SK-N-SH treated with all-trans-retinoic acid at 6 μM for 48 hours (cell line): ENCODE results near the gene IGF1R.
"Not testable (repeated sequence)": the region's sequence is repeated elsewhere in the genome, so short reads cannot be mapped to it uniquely, and the experiment has no call there.

Experiments
- ATAC-seq: fragments of 200-7000 bp; cut with Tn5 transposase; 3 replicates; pipeline ENCODE4 v1.9.1; 2020; ENCODE audit warnings: mild to moderate bottlenecking, moderate library complexity
- BACH2 ChIP-seq: fragments of 250-450 bp; sonication (Bioruptor Pico); IDR thresholded peaks from 2 replicates; pipeline ENCODE4 v1.9.0; 2021; ENCODE audit warnings: mild to moderate bottlenecking, borderline replicate concordance
- CREB5 ChIP-seq: fragments of 250-450 bp; sonication (Bioruptor Pico); IDR thresholded peaks from 2 replicates; pipeline ENCODE4 v1.5.1; 2020; ENCODE audit warnings: low read depth, mild to moderate bottlenecking, moderate library complexity
- CSRNP3 ChIP-seq: fragments of 250-450 bp; sonication (Bioruptor Pico); IDR thresholded peaks from 2 replicates; pipeline ENCODE4 v1.5.1; 2021; ENCODE audit warnings: mild to moderate bottlenecking, moderate library complexity
- ESRRG ChIP-seq: fragments of 250-450 bp; sonication (Bioruptor Pico); IDR thresholded peaks from 2 replicates; pipeline ENCODE4 v1.6.1; 2021; ENCODE audit warnings: mild to moderate bottlenecking
- GLIS3 ChIP-seq: fragments of 250-450 bp; sonication (Bioruptor Pico); IDR thresholded peaks from 2 replicates; pipeline ENCODE4 v1.5.0; 2020; ENCODE audit warnings: mild to moderate bottlenecking, moderate library complexity
- OSR1 ChIP-seq: fragments of 250-450 bp; sonication (Bioruptor Pico); IDR thresholded peaks from 2 replicates; pipeline ENCODE4 v1.8.0; 2022; ENCODE audit warnings: moderate library complexity, mild to moderate bottlenecking, inconsistent platforms
- PATZ1 ChIP-seq: fragments of 250-450 bp; sonication (Bioruptor Pico); IDR thresholded peaks from 2 replicates; pipeline ENCODE4 v1.8.0; 2020; ENCODE audit warnings: mild to moderate bottlenecking, moderate library complexity, borderline replicate concordance
- POU6F1 ChIP-seq: fragments of 250-450 bp; sonication (Bioruptor Pico); IDR thresholded peaks from 2 replicates; pipeline ENCODE4 v1.8.0; 2021; ENCODE audit warnings: low read depth, mild to moderate bottlenecking, moderate library complexity, borderline replicate concordance
- RARB ChIP-seq: fragments of 250-450 bp; sonication (Bioruptor Pico); IDR thresholded peaks from 2 replicates; pipeline ENCODE4 v1.8.0; 2021; ENCODE audit warnings: mild to moderate bottlenecking, moderate library complexity
- SNAI2 ChIP-seq: fragments of 250-450 bp; sonication (Bioruptor Pico); IDR thresholded peaks from 2 replicates; pipeline ENCODE4 v1.5.0; 2020; ENCODE audit warnings: mild to moderate bottlenecking, moderate library complexity
- TOX ChIP-seq: fragments of 250-450 bp; sonication (Bioruptor Pico); IDR thresholded peaks from 2 replicates; pipeline ENCODE4 v1.8.0; 2021; ENCODE audit warnings: mild to moderate bottlenecking, moderate library complexity, borderline replicate concordance
- TSHZ2 ChIP-seq: fragments of 250-450 bp; sonication (Bioruptor Pico); IDR thresholded peaks from 2 replicates; pipeline ENCODE4 v1.5.0; 2020; ENCODE audit warnings: mild to moderate bottlenecking, moderate library complexity
- ZC3H10 ChIP-seq: fragments of 250-450 bp; sonication (Bioruptor Pico); IDR thresholded peaks from 2 replicates; pipeline ENCODE4 v1.5.1; 2021; ENCODE audit warnings: mild to moderate bottlenecking, moderate library complexity
- ZNF565 ChIP-seq: fragments of 450-650 bp; formaldehyde crosslinking; conservative IDR thresholded peaks from 2 replicates; pipeline ENCODE4 v1.5.0; 2020; ENCODE audit warnings: low read depth, mild to moderate bottlenecking, moderate library complexity
- ZNF70 ChIP-seq: fragments of 450-650 bp; formaldehyde crosslinking; IDR thresholded peaks from 2 replicates; pipeline ENCODE4 v1.5.0; 2020; ENCODE audit warnings: mild to moderate bottlenecking, moderate library complexity
- ZNF8 ChIP-seq: fragments of 450-650 bp; formaldehyde crosslinking; IDR thresholded peaks from 2 replicates; pipeline ENCODE4 v1.5.0; 2020; ENCODE audit warnings: mild to moderate bottlenecking, moderate library complexity

The IGF1R gene

GRCh38 chr15:98614681-98615080 lies 33.7 kb upstream of the IGF1R start (continued):
- TF ChIP-seq TSHZ2 (CRISPR knock-in tag) (no peak), ZNF565 (CRISPR knock-in tag) (no peak)

GRCh38 chr15:98616397-98616796 lies 31.9 kb upstream of the IGF1R start:
- ATAC-seq: no peak
- TF ChIP-seq GLIS3 (CRISPR knock-in tag) (no peak), CSRNP3 (CRISPR knock-in tag) (no peak), ZNF565 (CRISPR knock-in tag) (no peak), TSHZ2 (CRISPR knock-in tag) (no peak), ZNF8 (CRISPR knock-in tag) (no peak)

GRCh38 chr15:98617328-98617980 lies 30.9 kb upstream of the IGF1R start:
- TF ChIP-seq TSHZ2 (CRISPR knock-in tag) (no peak), ZNF70 (CRISPR knock-in tag) (no peak), OSR1 (CRISPR knock-in tag) (no peak), ESRRG (CRISPR knock-in tag) (no peak), RARB (no peak), SNAI2 (CRISPR knock-in tag) (no peak), ZNF565 (CRISPR knock-in tag) (no peak), TOX (CRISPR knock-in tag) (no peak), ZNF8 (CRISPR knock-in tag) (no peak), CREB5 (no peak), ZC3H10 (no peak), BACH2 (CRISPR knock-in tag) (no peak), POU6F1 (CRISPR knock-in tag) (no peak), PATZ1 (CRISPR knock-in tag) (no peak)
- ATAC-seq: no peak

- not testable (repeated sequence) for ATAC-seq
These were observed 29.8 kb upstream of the IGF1R start for GRCh38 chr15:98618576-98618975.
